Liver (tissue), 3 donors: ENCODE results near the gene EXOC6B.

Source experiments
- ATF3 ChIP-seq: IDR thresholded peaks from 2 replicates; pipeline ENCODE4 v1.6.1; 2016; ENCODE audit warnings: antibody characterized with exemption
- CTCF ChIP-seq: fragments of 150-350 bp; IDR thresholded peaks from 2 replicates; pipeline ENCODE4 v1.5.1; 2017; ENCODE audit warnings: improper control_type of control experiment, low read depth, low read length; ENCODE audit not compliant: missing input control
- EGR1 ChIP-seq, 2 donors: IDR thresholded peaks; 2 replicates each; pipeline ENCODE4 v1.6.1; 2016 to 2018; ENCODE audit warnings: antibody characterized with exemption in 2 of 2, low read depth in 2 of 2
- GABPA ChIP-seq, 2 donors: IDR thresholded peaks in 1 of 2; conservative IDR thresholded peaks in 1 of 2; 2 replicates each; pipeline ENCODE4 v1.6.1; 2016; ENCODE audit warnings: antibody characterized with exemption in 2 of 2, mild to moderate bottlenecking in 1 of 2, moderate library complexity in 1 of 2
- HNF4G ChIP-seq: IDR thresholded peaks from 2 replicates; pipeline ENCODE4 v1.6.1; 2016; ENCODE audit warnings: antibody characterized with exemption
- JUND ChIP-seq, 2 donors: IDR thresholded peaks; 2 replicates each; pipeline ENCODE4 v1.6.1; 2016; ENCODE audit warnings: antibody characterized with exemption in 2 of 2
- MAX ChIP-seq: IDR thresholded peaks from 2 replicates; pipeline ENCODE4 v1.6.1; 2016; ENCODE audit warnings: antibody characterized with exemption
- RAD21 ChIP-seq, 2 donors: IDR thresholded peaks; 2 replicates each; pipeline ENCODE4 v1.6.1; 2016; ENCODE audit warnings: antibody characterized with exemption in 2 of 2, mild to moderate bottlenecking in 2 of 2
- REST ChIP-seq: IDR thresholded peaks from 2 replicates; pipeline ENCODE4 v1.6.1; 2016; ENCODE audit warnings: antibody characterized with exemption, mild to moderate bottlenecking
- SP1 ChIP-seq: IDR thresholded peaks from 2 replicates; pipeline ENCODE4 v1.6.1; 2018; ENCODE audit warnings: antibody characterized with exemption, mild to moderate bottlenecking
- TAF1 ChIP-seq: conservative IDR thresholded peaks from 2 replicates; pipeline ENCODE4 v1.6.1; 2016; ENCODE audit warnings: antibody characterized with exemption, mild to moderate bottlenecking
- YY1 ChIP-seq: IDR thresholded peaks from 2 replicates; pipeline ENCODE4 v1.6.1; 2016; ENCODE audit warnings: antibody characterized with exemption, mild to moderate bottlenecking
- ZBTB33 ChIP-seq: IDR thresholded peaks from 2 replicates; pipeline ENCODE4 v1.6.1; 2016; ENCODE audit warnings: antibody characterized with exemption
- donor health status: healthy.
- donor health status: healthy.

- TF ChIP-seq CTCF = no peak
- TF ChIP-seq RAD21 (IDR thresholded peaks at IDR 0.05) = no peak
- TF ChIP-seq REST = no peak
- no peak for TF ChIP-seq ATF3
- no peak for TF ChIP-seq TAF1
- TF ChIP-seq MAX = no peak
- TF ChIP-seq YY1 = no peak
- TF ChIP-seq SP1 = no peak
- TF ChIP-seq JUND (IDR thresholded peaks at IDR 0.05) = no peak
- no peak for TF ChIP-seq HNF4G
- TF ChIP-seq GABPA (IDR thresholded peaks at IDR 0.05 in 1 of 2, conservative IDR thresholded peaks at IDR 0.05 in 1 of 2) = no peak
- TF ChIP-seq ZBTB33 = no peak
- TF ChIP-seq EGR1 (IDR thresholded peaks at IDR 0.05; ENCODE audit: low read depth in 2 of 2) = no peak
Measured at GRCh38 chr2:72326759-72327158, 499.1 kb downstream of the EXOC6B start.
